GM19043 (cell line): ENCODE results near the gene ZNF408.

Experiments used
- ATAC-seq: cut with Tn5 transposase; IDR thresholded peaks from one replicate; pipeline ENCODE4 v1.9.1; 2021; ENCODE audit warnings: low read depth; ENCODE audit not compliant: unreplicated experiment

Gene ZNF408

GRCh38 chr11:46725338-46726205 is 24.7 kb downstream of the ZNF408 start:
- no peak for ATAC-seq

GRCh38 chr11:46726206-46726862 is 25.5 kb downstream of the ZNF408 start:
- no peak for ATAC-seq

GRCh38 chr11:46727952-46728658 is 27.3 kb downstream of the ZNF408 start:
- no peak for ATAC-seq

GRCh38 chr11:46728659-46729040 is 27.8 kb downstream of the ZNF408 start:
- no peak for ATAC-seq

GRCh38 chr11:46729110-46730027 is 28.5 kb downstream of the ZNF408 start:
- no peak for ATAC-seq

GRCh38 chr11:46731545-46731944 is 30.7 kb downstream of the ZNF408 start:
- ATAC-seq = no peak

- ATAC-seq = no peak
These were observed 32.4 kb downstream of the ZNF408 start for GRCh38 chr11:46733234-46733633.

- ATAC-seq = no peak
These were observed 35.3 kb downstream of the ZNF408 start for GRCh38 chr11:46736146-46736545.

GRCh38 chr11:46736615-46737014 is 35.8 kb downstream of the ZNF408 start:
- ATAC-seq = no peak

GRCh38 chr11:46737699-46738098 is 36.9 kb downstream of the ZNF408 start:
- ATAC-seq = no peak

- no peak for ATAC-seq
These were observed 38.1 kb downstream of the ZNF408 start for GRCh38 chr11:46738887-46739286.

GRCh38 chr11:46741600-46742484 is 41.0 kb downstream of the ZNF408 start:
- ATAC-seq = no peak

- ATAC-seq = no peak
These were observed 42.2 kb downstream of the ZNF408 start for GRCh38 chr11:46743043-46743442.

- no peak for ATAC-seq
These were observed 43.0 kb downstream of the ZNF408 start for GRCh38 chr11:46743693-46744339.

- no peak for ATAC-seq
These were observed 44.5 kb downstream of the ZNF408 start for GRCh38 chr11:46745328-46745727.

GRCh38 chr11:46745995-46746394 is 45.2 kb downstream of the ZNF408 start:
- no peak for ATAC-seq

GRCh38 chr11:46747150-46747549 is 46.3 kb downstream of the ZNF408 start:
- ATAC-seq = no peak
